ENCODE results near the gene F12.

DNA sequence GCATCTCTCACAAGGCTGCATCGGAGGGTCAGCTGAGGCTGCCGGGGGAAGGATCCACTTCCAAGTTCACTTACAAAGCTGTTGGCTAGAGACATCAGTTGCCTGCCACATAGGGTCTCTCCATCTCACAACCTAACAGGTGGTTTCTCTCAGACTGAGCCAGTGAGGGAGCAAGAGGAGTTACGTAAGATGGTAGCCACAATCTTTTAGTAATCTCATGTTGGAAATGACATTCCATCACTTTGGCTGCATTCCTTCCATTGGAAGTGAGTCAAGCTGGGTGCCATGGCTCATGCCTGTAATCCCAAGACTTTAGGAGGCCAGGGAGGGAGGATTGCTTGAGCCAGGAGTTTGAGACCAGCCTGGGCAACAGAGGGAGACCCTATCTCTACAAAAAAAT, 9.7 kb upstream of the F12 start:
- TF ChIP-seq NR2C2 (CRISPR knock-in tag; IDR thresholded peaks at IDR 0.05) (no peak), SP1 (CRISPR knock-in tag; conservative IDR thresholded peaks at IDR 0.05) (no peak), NR3C1 (CRISPR knock-in tag; conservative IDR thresholded peaks at IDR 0.05; ENCODE audit: low read depth) (no peak), SMAD3 (CRISPR knock-in tag; IDR thresholded peaks at IDR 0.05; ENCODE audit: borderline replicate concordance) (no peak), TCF7 (CRISPR knock-in tag; IDR thresholded peaks at IDR 0.05; ENCODE audit: low read depth) (no peak), ZNF263 (CRISPR knock-in tag; IDR thresholded peaks at IDR 0.05; ENCODE audit: low read depth) (no peak), TEAD4 (CRISPR knock-in tag; IDR thresholded peaks at IDR 0.05) (no peak), ZNF121 (CRISPR knock-in tag; IDR thresholded peaks at IDR 0.05) (no peak)
- TF ChIP-seq, protein P1, sequence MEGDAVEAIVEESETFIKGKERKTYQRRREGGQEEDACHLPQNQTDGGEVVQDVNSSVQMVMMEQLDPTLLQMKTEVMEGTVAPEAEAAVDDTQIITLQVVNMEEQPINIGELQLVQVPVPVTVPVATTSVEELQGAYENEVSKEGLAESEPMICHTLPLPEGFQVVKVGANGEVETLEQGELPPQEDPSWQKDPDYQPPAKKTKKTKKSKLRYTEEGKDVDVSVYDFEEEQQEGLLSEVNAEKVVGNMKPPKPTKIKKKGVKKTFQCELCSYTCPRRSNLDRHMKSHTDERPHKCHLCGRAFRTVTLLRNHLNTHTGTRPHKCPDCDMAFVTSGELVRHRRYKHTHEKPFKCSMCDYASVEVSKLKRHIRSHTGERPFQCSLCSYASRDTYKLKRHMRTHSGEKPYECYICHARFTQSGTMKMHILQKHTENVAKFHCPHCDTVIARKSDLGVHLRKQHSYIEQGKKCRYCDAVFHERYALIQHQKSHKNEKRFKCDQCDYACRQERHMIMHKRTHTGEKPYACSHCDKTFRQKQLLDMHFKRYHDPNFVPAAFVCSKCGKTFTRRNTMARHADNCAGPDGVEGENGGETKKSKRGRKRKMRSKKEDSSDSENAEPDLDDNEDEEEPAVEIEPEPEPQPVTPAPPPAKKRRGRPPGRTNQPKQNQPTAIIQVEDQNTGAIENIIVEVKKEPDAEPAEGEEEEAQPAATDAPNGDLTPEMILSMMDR (IDR thresholded peaks at IDR 0.05) = no peak
- TF ChIP-seq, protein P2, sequence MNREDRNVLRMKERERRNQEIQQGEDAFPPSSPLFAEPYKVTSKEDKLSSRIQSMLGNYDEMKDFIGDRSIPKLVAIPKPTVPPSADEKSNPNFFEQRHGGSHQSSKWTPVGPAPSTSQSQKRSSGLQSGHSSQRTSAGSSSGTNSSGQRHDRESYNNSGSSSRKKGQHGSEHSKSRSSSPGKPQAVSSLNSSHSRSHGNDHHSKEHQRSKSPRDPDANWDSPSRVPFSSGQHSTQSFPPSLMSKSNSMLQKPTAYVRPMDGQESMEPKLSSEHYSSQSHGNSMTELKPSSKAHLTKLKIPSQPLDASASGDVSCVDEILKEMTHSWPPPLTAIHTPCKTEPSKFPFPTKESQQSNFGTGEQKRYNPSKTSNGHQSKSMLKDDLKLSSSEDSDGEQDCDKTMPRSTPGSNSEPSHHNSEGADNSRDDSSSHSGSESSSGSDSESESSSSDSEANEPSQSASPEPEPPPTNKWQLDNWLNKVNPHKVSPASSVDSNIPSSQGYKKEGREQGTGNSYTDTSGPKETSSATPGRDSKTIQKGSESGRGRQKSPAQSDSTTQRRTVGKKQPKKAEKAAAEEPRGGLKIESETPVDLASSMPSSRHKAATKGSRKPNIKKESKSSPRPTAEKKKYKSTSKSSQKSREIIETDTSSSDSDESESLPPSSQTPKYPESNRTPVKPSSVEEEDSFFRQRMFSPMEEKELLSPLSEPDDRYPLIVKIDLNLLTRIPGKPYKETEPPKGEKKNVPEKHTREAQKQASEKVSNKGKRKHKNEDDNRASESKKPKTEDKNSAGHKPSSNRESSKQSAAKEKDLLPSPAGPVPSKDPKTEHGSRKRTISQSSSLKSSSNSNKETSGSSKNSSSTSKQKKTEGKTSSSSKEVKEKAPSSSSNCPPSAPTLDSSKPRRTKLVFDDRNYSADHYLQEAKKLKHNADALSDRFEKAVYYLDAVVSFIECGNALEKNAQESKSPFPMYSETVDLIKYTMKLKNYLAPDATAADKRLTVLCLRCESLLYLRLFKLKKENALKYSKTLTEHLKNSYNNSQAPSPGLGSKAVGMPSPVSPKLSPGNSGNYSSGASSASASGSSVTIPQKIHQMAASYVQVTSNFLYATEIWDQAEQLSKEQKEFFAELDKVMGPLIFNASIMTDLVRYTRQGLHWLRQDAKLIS (CRISPR knock-in tag; IDR thresholded peaks at IDR 0.05; ENCODE audit: borderline replicate concordance) = no peak
- TF ChIP-seq, protein P3, sequence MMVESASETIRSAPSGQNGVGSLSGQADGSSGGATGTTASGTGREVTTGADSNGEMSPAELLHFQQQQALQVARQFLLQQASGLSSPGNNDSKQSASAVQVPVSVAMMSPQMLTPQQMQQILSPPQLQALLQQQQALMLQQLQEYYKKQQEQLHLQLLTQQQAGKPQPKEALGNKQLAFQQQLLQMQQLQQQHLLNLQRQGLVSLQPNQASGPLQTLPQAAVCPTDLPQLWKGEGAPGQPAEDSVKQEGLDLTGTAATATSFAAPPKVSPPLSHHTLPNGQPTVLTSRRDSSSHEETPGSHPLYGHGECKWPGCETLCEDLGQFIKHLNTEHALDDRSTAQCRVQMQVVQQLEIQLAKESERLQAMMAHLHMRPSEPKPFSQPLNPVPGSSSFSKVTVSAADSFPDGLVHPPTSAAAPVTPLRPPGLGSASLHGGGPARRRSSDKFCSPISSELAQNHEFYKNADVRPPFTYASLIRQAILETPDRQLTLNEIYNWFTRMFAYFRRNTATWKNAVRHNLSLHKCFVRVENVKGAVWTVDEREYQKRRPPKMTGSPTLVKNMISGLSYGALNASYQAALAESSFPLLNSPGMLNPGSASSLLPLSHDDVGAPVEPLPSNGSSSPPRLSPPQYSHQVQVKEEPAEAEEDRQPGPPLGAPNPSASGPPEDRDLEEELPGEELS (CRISPR knock-in tag; IDR thresholded peaks at IDR 0.05) = no peak
- TF ChIP-seq, protein P4, sequence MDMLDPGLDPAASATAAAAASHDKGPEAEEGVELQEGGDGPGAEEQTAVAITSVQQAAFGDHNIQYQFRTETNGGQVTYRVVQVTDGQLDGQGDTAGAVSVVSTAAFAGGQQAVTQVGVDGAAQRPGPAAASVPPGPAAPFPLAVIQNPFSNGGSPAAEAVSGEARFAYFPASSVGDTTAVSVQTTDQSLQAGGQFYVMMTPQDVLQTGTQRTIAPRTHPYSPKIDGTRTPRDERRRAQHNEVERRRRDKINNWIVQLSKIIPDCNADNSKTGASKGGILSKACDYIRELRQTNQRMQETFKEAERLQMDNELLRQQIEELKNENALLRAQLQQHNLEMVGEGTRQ (CRISPR knock-in tag; IDR thresholded peaks at IDR 0.05) = no peak
- TF ChIP-seq, protein P5, sequence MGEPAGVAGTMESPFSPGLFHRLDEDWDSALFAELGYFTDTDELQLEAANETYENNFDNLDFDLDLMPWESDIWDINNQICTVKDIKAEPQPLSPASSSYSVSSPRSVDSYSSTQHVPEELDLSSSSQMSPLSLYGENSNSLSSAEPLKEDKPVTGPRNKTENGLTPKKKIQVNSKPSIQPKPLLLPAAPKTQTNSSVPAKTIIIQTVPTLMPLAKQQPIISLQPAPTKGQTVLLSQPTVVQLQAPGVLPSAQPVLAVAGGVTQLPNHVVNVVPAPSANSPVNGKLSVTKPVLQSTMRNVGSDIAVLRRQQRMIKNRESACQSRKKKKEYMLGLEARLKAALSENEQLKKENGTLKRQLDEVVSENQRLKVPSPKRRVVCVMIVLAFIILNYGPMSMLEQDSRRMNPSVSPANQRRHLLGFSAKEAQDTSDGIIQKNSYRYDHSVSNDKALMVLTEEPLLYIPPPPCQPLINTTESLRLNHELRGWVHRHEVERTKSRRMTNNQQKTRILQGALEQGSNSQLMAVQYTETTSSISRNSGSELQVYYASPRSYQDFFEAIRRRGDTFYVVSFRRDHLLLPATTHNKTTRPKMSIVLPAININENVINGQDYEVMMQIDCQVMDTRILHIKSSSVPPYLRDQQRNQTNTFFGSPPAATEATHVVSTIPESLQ (CRISPR knock-in tag; IDR thresholded peaks at IDR 0.05) = no peak

Data from WTC11 (cell line).